Mesodermal cell (in vitro differentiated cells): ENCODE results near the gene PITPNM3.

ENCODE experiments used
- H3K27ac ChIP-seq: 2 replicates; pipeline ENCODE4 v1.7.0; 2013; ENCODE audit warnings: mild to moderate bottlenecking, low read depth, low read length, moderate library complexity; ENCODE audit not compliant: severe bottlenecking
- H3K36me3 ChIP-seq: 2 replicates; pipeline ENCODE4 v1.7.1; 2013; ENCODE audit warnings: mild to moderate bottlenecking, low read length, moderate library complexity; ENCODE audit not compliant: control insufficient read depth, insufficient read depth
- H3K4me1 ChIP-seq: one replicate; pipeline ENCODE4 v1.7.1; 2013; ENCODE audit warnings: mild to moderate bottlenecking, low read length; ENCODE audit not compliant: insufficient read depth, control insufficient read depth, poor library complexity, severe bottlenecking
- H3K4me3 ChIP-seq: 2 replicates; pipeline ENCODE4 v1.7.0; 2013; ENCODE audit warnings: low read length, control low read depth, mild to moderate bottlenecking; ENCODE audit not compliant: insufficient read depth, poor library complexity, severe bottlenecking; ENCODE audit errors: extremely low read depth
- H3K9me3 ChIP-seq: 2 replicates; pipeline ENCODE4 v1.7.1; 2013; ENCODE audit warnings: mild to moderate bottlenecking, low read length, moderate library complexity; ENCODE audit not compliant: control insufficient read depth
- WGBS, 2 experiments: methylation state at CpG; one replicate each; pipeline ENCODE4 v1.1.5; 2013; ENCODE audit warnings: missing lambda C conversion rate in 2 of 2; ENCODE audit not compliant: insufficient coverage in 2 of 2; 5-methylcytosine and 5-hydroxymethylcytosine counted together

The PITPNM3 gene

GRCh38 chr17:6509031-6509771, 47.2 kb downstream of the PITPNM3 start:
- WGBS, 2 experiments, result 79 to 84% methylated on average over 6 to 9 of the region's 11 CpGs
- Histone ChIP-seq H3K9me3 (no peaks in the 10 kb centered on the region), H3K4me3 (no peak overlapping the region), H3K36me3 (no peaks in the 10 kb centered on the region), H3K27ac (no peak overlapping the region), H3K4me1 (peaks cover 28% of the 10 kb centered on the region)

GRCh38 chr17:6508519-6509030, 47.8 kb downstream of the PITPNM3 start:
- Histone ChIP-seq H3K9me3 (no peaks in the 10 kb centered on the region), H3K4me3 (no peak overlapping the region), H3K27ac (no peak overlapping the region), H3K36me3 (no peaks in the 10 kb centered on the region), H3K4me1 (peaks cover 28% of the 10 kb centered on the region)
- WGBS, 2 experiments, result 88% methylated on average over 15 of the region's 15 CpGs

- no peaks in the 10 kb centered on the region for H3K36me3 ChIP-seq
- peaks cover 28% of the 10 kb centered on the region for H3K4me1 ChIP-seq
- no peaks in the 10 kb centered on the region for H3K9me3 ChIP-seq
- 87 to 88% methylated on average over 12 of the region's 12 CpGs for WGBS, 2 experiments
- no peak overlapping the region for H3K4me3 ChIP-seq
- H3K27ac ChIP-seq, result no peak overlapping the region
Observed at GRCh38 chr17:6508016-6508415, 48.3 kb downstream of the PITPNM3 start.

GRCh38 chr17:6507535-6507934, 48.8 kb downstream of the PITPNM3 start:
- Histone ChIP-seq H3K27ac (no peak overlapping the region), H3K36me3 (no peaks in the 10 kb centered on the region), H3K9me3 (no peaks in the 10 kb centered on the region), H3K4me1 (peaks cover 28% of the 10 kb centered on the region), H3K4me3 (no peak overlapping the region)
- WGBS, 2 experiments, result 94 to 97% methylated on average over 2 to 3 of the region's 7 CpGs

GRCh38 chr17:6506679-6507231, 49.6 kb downstream of the PITPNM3 start:
- Histone ChIP-seq H3K4me3 (no peak overlapping the region), H3K9me3 (no peaks in the 10 kb centered on the region), H3K27ac (no peak overlapping the region), H3K4me1 (peaks cover 28% of the 10 kb centered on the region), H3K36me3 (no peaks in the 10 kb centered on the region)
- 43 to 70% methylated on average over 2 to 4 of the region's 5 CpGs for WGBS, 2 experiments

GRCh38 chr17:6505425-6506142, 50.8 kb downstream of the PITPNM3 start:
- 89 to 90% methylated on average over 11 to 12 of the region's 12 CpGs for WGBS, 2 experiments
- Histone ChIP-seq H3K4me3 (no peak overlapping the region), H3K27ac (no peak overlapping the region), H3K9me3 (no peaks in the 10 kb centered on the region), H3K4me1 (peaks cover 24% of the 10 kb centered on the region), H3K36me3 (no peaks in the 10 kb centered on the region)

- H3K27ac ChIP-seq, result no peak overlapping the region
- H3K36me3 ChIP-seq, result no peaks in the 10 kb centered on the region
- WGBS, 2 experiments, result 84 to 87% methylated on average over 6 to 7 of the region's 7 CpGs
- H3K4me1 ChIP-seq, result peaks cover 5% of the 10 kb centered on the region
- H3K4me3 ChIP-seq, result no peak overlapping the region
- H3K9me3 ChIP-seq, result no peaks in the 10 kb centered on the region
Observed at GRCh38 chr17:6503641-6504195, 52.6 kb downstream of the PITPNM3 start.

- Histone ChIP-seq H3K4me1 (peaks cover 2% of the 10 kb centered on the region), H3K9me3 (no peaks in the 10 kb centered on the region), H3K27ac (no peak overlapping the region), H3K36me3 (no peaks in the 10 kb centered on the region), H3K4me3 (no peak overlapping the region)
- 88 to 94% methylated on average over 7 to 8 of the region's 8 CpGs for WGBS, 2 experiments
Observed at GRCh38 chr17:6502871-6503509, 53.4 kb downstream of the PITPNM3 start.

- WGBS, 2 experiments, result 88 to 94% methylated on average over 10 of the region's 11 CpGs
- Histone ChIP-seq H3K4me3 (no peak overlapping the region), H3K4me1 (peaks cover 10% of the 10 kb centered on the region), H3K27ac (no peak overlapping the region), H3K36me3 (no peaks in the 10 kb centered on the region), H3K9me3 (no peaks in the 10 kb centered on the region)
Observed at GRCh38 chr17:6502142-6502541, 54.2 kb downstream of the PITPNM3 start.

GRCh38 chr17:6501359-6501758, 55.0 kb downstream of the PITPNM3 start:
- Histone ChIP-seq H3K4me1 (peaks cover 18% of the 10 kb centered on the region), H3K27ac (no peak overlapping the region), H3K36me3 (no peaks in the 10 kb centered on the region), H3K9me3 (no peaks in the 10 kb centered on the region), H3K4me3 (no peak overlapping the region)
- 65 to 68% methylated on average over 3 of the region's 3 CpGs for WGBS, 2 experiments
